Vagina (tissue), 2 donors: ENCODE results near the gene CASZ1. TPM values are rescaled to one million over a fixed set of nuclear protein-coding genes. Genes with fewer than 3 reads are reported as not detected.

Experiments used
- DNase-seq, 2 donors: peaks; one replicate each; pipeline ENCODE4 v3.0.0-alpha.2; 2017; ENCODE audit errors: extremely low spot score in 2 of 2
- H3K27ac ChIP-seq: fragments of 200-600 bp; sonication (generic); one replicate; pipeline ENCODE4 v1.5.1; 2019
- H3K27me3 ChIP-seq: fragments of 200-600 bp; sonication (generic); one replicate; pipeline ENCODE4 v1.5.1; 2019
- H3K36me3 ChIP-seq, 2 donors: fragments of 200-600 bp; sonication (generic); one replicate each; pipeline ENCODE4 v1.5.1; 2017 to 2019
- H3K4me1 ChIP-seq: fragments of 200-600 bp; sonication (generic); one replicate; pipeline ENCODE4 v1.5.1; 2019
- H3K4me3 ChIP-seq, 2 donors: fragments of 200-600 bp; sonication (generic); 1 replicate in 1 of 2; 2 replicates in 1 of 2; pipeline ENCODE4 v1.5.1; 2016 to 2019
- H3K9me3 ChIP-seq: fragments of 200-600 bp; sonication (generic); one replicate; pipeline ENCODE4 v1.5.1; 2019
- CTCF ChIP-seq, 3 experiments: fragments of 450-650 bp in 2 of 3; fragments of 200-600 bp in 1 of 3; sonication (generic) in 1 of 3; IDR thresholded peaks; one replicate each; pipeline ENCODE4 v1.5.1; 2017 to 2019; ENCODE audit warnings: antibody characterized with exemption in 3 of 3, mild to moderate bottlenecking in 2 of 3, moderate library complexity in 2 of 3
- POLR2A ChIP-seq, 2 donors: fragments of 450-650 bp; IDR thresholded peaks; one replicate each; pipeline ENCODE4 v1.6.1; 2017; ENCODE audit warnings: antibody characterized with exemption in 2 of 2, mild to moderate bottlenecking in 2 of 2, moderate library complexity in 2 of 2
- POLR2AphosphoS5 ChIP-seq, 2 donors: sonication (generic); formaldehyde crosslinking; IDR thresholded peaks; one replicate each; pipeline ENCODE4 v1.9.0; 2017; ENCODE audit warnings: antibody characterized with exemption in 2 of 2, mild to moderate bottlenecking in 2 of 2, low read depth in 1 of 2; ENCODE audit not compliant: insufficient read depth in 1 of 2
- intact Hi-C: fragments of 100-400 bp; cut with DNase I; formaldehyde crosslinking; loops from one replicate; pipeline ENCODE4 v1.15.1; 2023
- total RNA-seq: library from RNA; depleted of rRNA; stranded (reverse); fragments of >200 nt; gene quantifications from one replicate; pipeline ENCODE4 v1.2.3, GENCODE V29; 2016

CASZ1 gene
- total RNA-seq, 1 donor from 2014 or later: 30.7 TPM

GRCh38 chr1:10624256-10625050 lies 172.0 kb downstream of the CASZ1 start:
- TF ChIP-seq POLR2A (IDR thresholded peaks at IDR 0.05): no peak
- H3K36me3 ChIP-seq: peaks cover 0 to 10% of the 10 kb centered on the region in 2 donors

GRCh38 chr1:10623686-10624145 lies 172.7 kb downstream of the CASZ1 start:
- Histone ChIP-seq H3K36me3 (peaks cover 0 to 10% of the 10 kb centered on the region in 2 donors), H3K9me3 (no peaks in the 10 kb centered on the region), H3K27ac (no peak overlapping the region), H3K27me3 (no peaks in the 10 kb centered on the region), H3K4me1 (no peaks in the 10 kb centered on the region), H3K4me3 (no peak overlapping the region)
- no peak for DNase-seq
- TF ChIP-seq POLR2A (IDR thresholded peaks at IDR 0.05) (no peak), CTCF (IDR thresholded peaks at IDR 0.05) (no peak), POLR2AphosphoS5 (IDR thresholded peaks at IDR 0.05; ENCODE audit: insufficient read depth in 1 of 2, low read depth in 1 of 2) (no peak)
- intact Hi-C loops: no loop called here

More at GRCh38 chr1:10624256-10625050, 172.0 kb downstream of the CASZ1 start:
- intact Hi-C loops: no loop called here
- Histone ChIP-seq H3K9me3 (no peaks in the 10 kb centered on the region), H3K4me1 (no peaks in the 10 kb centered on the region), H3K27ac (no peak overlapping the region), H3K4me3 (no peak overlapping the region), H3K27me3 (no peaks in the 10 kb centered on the region)
- DNase-seq: no peak

GRCh38 chr1:10622910-10623685 lies 173.3 kb downstream of the CASZ1 start:
- Histone ChIP-seq H3K27ac (peak overlapping the region; percentile 9), H3K36me3 (peaks cover 0 to 10% of the 10 kb centered on the region in 2 donors), H3K9me3 (no peaks in the 10 kb centered on the region), H3K4me1 (no peaks in the 10 kb centered on the region), H3K27me3 (no peaks in the 10 kb centered on the region), H3K4me3 (no peak overlapping the region)
- TF ChIP-seq CTCF (IDR thresholded peaks at IDR 0.05) (no peak), POLR2A (IDR thresholded peaks at IDR 0.05) (no peak), POLR2AphosphoS5 (IDR thresholded peaks at IDR 0.05; ENCODE audit: insufficient read depth in 1 of 2, low read depth in 1 of 2) (no peak)
- intact Hi-C loops: no loop called here
- no peak for DNase-seq

GRCh38 chr1:10621906-10622305 lies 174.5 kb downstream of the CASZ1 start:
- intact Hi-C loops: no loop called here
- Histone ChIP-seq H3K36me3 (peaks cover 0 to 10% of the 10 kb centered on the region in 2 donors), H3K27ac (no peak overlapping the region), H3K4me3 (no peak overlapping the region), H3K4me1 (no peaks in the 10 kb centered on the region), H3K9me3 (no peaks in the 10 kb centered on the region), H3K27me3 (no peaks in the 10 kb centered on the region)
- no peak for TF ChIP-seq POLR2A (IDR thresholded peaks at IDR 0.05)
- TF ChIP-seq POLR2AphosphoS5 (IDR thresholded peaks at IDR 0.05; ENCODE audit: insufficient read depth in 1 of 2, low read depth in 1 of 2): no peak
- TF ChIP-seq CTCF (IDR thresholded peaks at IDR 0.05): no peak
- no peak for DNase-seq

GRCh38 chr1:10620776-10621175 lies 175.7 kb downstream of the CASZ1 start:
- Histone ChIP-seq H3K4me1 (no peaks in the 10 kb centered on the region), H3K27me3 (no peaks in the 10 kb centered on the region), H3K36me3 (peaks cover 0 to 10% of the 10 kb centered on the region in 2 donors), H3K27ac (no peak overlapping the region), H3K4me3 (no peak overlapping the region), H3K9me3 (no peaks in the 10 kb centered on the region)
- intact Hi-C loops: no loop called here
- DNase-seq: no peak
- TF ChIP-seq POLR2A (IDR thresholded peaks at IDR 0.05): no peak
- no peak for TF ChIP-seq CTCF (IDR thresholded peaks at IDR 0.05)
- no peak for TF ChIP-seq POLR2AphosphoS5 (IDR thresholded peaks at IDR 0.05; ENCODE audit: insufficient read depth in 1 of 2, low read depth in 1 of 2)
